Measurements from ENCODE around the gene GPER1. TPM values are rescaled to one million over a fixed set of nuclear protein-coding genes. Genes with fewer than 3 reads are reported as not detected.

Gene GPER1
- polyA plus RNA-seq, 2 of the 4 experiments (the other 2 are of a cell fraction): 0.23 to 0.50 TPM

DNA sequence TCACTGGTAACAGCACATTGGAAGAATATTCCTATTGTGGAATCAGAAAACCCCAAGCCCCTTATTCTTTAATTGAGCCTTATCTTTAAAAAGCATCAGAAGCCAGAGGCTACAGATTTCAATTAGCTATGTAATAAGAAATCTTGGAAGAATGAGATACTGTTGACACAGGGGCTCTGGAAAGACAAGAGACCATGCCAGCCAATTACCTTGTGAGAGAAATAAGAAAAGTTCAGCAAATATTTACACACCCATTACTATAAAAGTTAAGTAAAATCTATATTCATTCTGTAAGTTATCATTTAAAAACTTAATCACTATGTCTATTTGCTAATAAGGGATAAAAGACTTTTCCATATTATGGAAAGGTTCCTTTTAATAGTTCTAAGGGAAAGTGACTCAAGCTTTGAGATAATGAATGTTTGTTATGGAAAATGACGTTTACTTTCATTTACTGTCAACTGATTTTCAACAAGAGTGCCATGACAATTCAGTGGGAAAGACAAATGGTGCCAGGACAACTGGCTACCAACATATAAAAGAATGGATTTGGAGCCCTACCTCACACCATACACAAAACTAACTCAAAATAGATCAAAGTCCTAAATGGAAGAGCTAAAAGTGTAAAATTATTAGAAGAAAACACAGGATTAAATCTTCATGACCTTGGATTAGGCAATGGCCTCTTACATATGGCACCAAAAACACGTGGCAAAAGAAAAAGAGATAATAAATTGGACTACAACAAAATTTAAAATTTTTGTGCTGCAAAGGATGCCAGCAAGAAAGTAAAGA lies 43.8 kb downstream of the GPER1 start:
- H3K4me3 ChIP-seq: no peak overlapping the region
- H3K4me2 ChIP-seq: no peak overlapping the region
- CTCF ChIA-PET: interaction anchor here (0.6 to 2.1 kb wide), 4 partner anchors 27 to 66 kb away, joined by 3 to 5 read pairs (median 4); no protein-coding TSS in a partner anchor
- WGBS (ENCODE audit: missing lambda C conversion rate): 78% methylated on average over 2 of the region's 2 CpGs
- peaks cover 3% of the 10 kb centered on the region; the same call in 2 of the 3 replicates for H3K4me1 ChIP-seq
- H3K9me3 ChIP-seq: no peaks in the 10 kb centered on the region
- DNase-seq (ENCODE audit: low read depth in 1 of 2, low spot score in 1 of 2) (no peak), ATAC-seq (no peak), FAIRE-seq (no peak)
- TF ChIP-seq ZFP36 (IDR thresholded peaks at IDR 0.05; ENCODE audit: borderline replicate concordance, partially characterized antibody) (no peak), RCOR1 (IDR thresholded peaks at IDR 0.05; ENCODE audit: low read depth, low read length) (no peak), CHD4 (IDR thresholded peaks at IDR 0.05; ENCODE audit: borderline replicate concordance) (no peak), BHLHE40 (IDR thresholded peaks at IDR 0.05; ENCODE audit: low read depth, low read length) (no peak), JUN (IDR thresholded peaks at IDR 0.05) (no peak), EP300 (IDR thresholded peaks at IDR 0.05) (no peak), ZSCAN20 (CRISPR knock-in tag; IDR thresholded peaks at IDR 0.05) (no peak), NR3C1 (IDR thresholded peaks at IDR 0.05) (no peak), POLR2A (IDR thresholded peaks at IDR 0.05; ENCODE audit: low read length) (no peak), HOXB5 (CRISPR knock-in tag; IDR thresholded peaks at IDR 0.05) (no peak), RAD21 (conservative IDR thresholded peaks at IDR 0.05 in 1 of 2, IDR thresholded peaks at IDR 0.05 in 1 of 2) (no peak), CHD2 (IDR thresholded peaks at IDR 0.05; ENCODE audit: low read length, partially characterized antibody) (no peak)
- POLR2A ChIA-PET: no interaction called here
- no peak overlapping the region for H3K27ac ChIP-seq

- no peak for DNase-seq (ENCODE audit: low read depth in 1 of 2, low spot score in 1 of 2)
- TF ChIP-seq FOSB (CRISPR knock-in tag; IDR thresholded peaks at IDR 0.05) (no peak), EP300 (IDR thresholded peaks at IDR 0.05) (no peak)
- ChIA-PET CTCF (interaction anchor here (0.7 to 2.1 kb wide), 3 partner anchors 9 to 142 kb away, joined by 3 to 7 read pairs (median 6); no protein-coding TSS in a partner anchor), POLR2A (no interaction called here)
- FAIRE-seq: no peak
- no peaks in the 10 kb centered on the region for H3K9me3 ChIP-seq
- peaks cover 8% of the 10 kb centered on the region; the same call in 2 of the 3 replicates for H3K4me1 ChIP-seq
- no peak overlapping the region for H3K27ac ChIP-seq
- 87% methylated on average over 7 of the region's 7 CpGs for WGBS (ENCODE audit: missing lambda C conversion rate)
- ATAC-seq: no peak
- H3K4me2 ChIP-seq: no peak overlapping the region
- no peak overlapping the region for H3K4me3 ChIP-seq
Measured at GRCh38 chr7:1134951-1135350, 47.0 kb downstream of the GPER1 start.

- no peak for FAIRE-seq
- Histone ChIP-seq H3K27ac (peak overlapping the region; percentile 84 to 97; a peak in 4 of 6 replicates), H3K9me3 (no peaks in the 10 kb centered on the region), H3K4me1 (peaks cover 8% of the 10 kb centered on the region; the same call in 2 of the 3 replicates), H3K4me3 (peak overlapping the region; percentile 70), H3K4me2 (peak overlapping the region; percentile 92)
- WGBS (ENCODE audit: missing lambda C conversion rate): 24% methylated on average over 9 of the region's 9 CpGs
- peak; percentile 42 to 50; a peak in 4 of 6 replicates for ATAC-seq
- POLR2A ChIA-PET: interaction anchor here (0.9 to 2.3 kb wide), 4 partner anchors 12 to 162 kb away, joined by 3 to 17 read pairs (median 7); partner anchors contain the start of gene COX19
- CTCF ChIA-PET: interaction anchor here (0.7 to 3.7 kb wide), 11 partner anchors 12 to 144 kb away, joined by 3 to 24 read pairs (median 8); partner anchors contain the start of gene GPER1
- DNase-seq (ENCODE audit: low read depth in 1 of 2, low spot score in 1 of 2): peak; percentile 39 to 60
- TF ChIP-seq HOXB13 (CRISPR knock-in tag; IDR thresholded peaks at IDR 0.05; ENCODE audit: low read depth) (no peak), NPAS2 (CRISPR knock-in tag; IDR thresholded peaks at IDR 0.05; ENCODE audit: borderline replicate concordance) (no peak), RARB (CRISPR knock-in tag; IDR thresholded peaks at IDR 0.05) (no peak), MAZ (IDR thresholded peaks at IDR 0.05; ENCODE audit: borderline replicate concordance, low read depth, low read length) (no peak), POLR2A (IDR thresholded peaks at IDR 0.05; ENCODE audit: low read length) (no peak), HEYL (CRISPR knock-in tag; IDR thresholded peaks at IDR 0.05) (no peak), ESRRA (IDR thresholded peaks at IDR 0.05; ENCODE audit: borderline replicate concordance, low read length) (no peak), FOSB (CRISPR knock-in tag; IDR thresholded peaks at IDR 0.05) (no peak), TP53 (CRISPR knock-in tag; IDR thresholded peaks at IDR 0.05) (no peak), USF2 (IDR thresholded peaks at IDR 0.05) (no peak), BCL3 (IDR thresholded peaks at IDR 0.05) (no peak), JUN (IDR thresholded peaks at IDR 0.05) (no peak), HOXB5 (CRISPR knock-in tag; IDR thresholded peaks at IDR 0.05) (no peak), CTCF (IDR thresholded peaks at IDR 0.05) (no peak)
- TF ChIP-seq, protein P1, sequence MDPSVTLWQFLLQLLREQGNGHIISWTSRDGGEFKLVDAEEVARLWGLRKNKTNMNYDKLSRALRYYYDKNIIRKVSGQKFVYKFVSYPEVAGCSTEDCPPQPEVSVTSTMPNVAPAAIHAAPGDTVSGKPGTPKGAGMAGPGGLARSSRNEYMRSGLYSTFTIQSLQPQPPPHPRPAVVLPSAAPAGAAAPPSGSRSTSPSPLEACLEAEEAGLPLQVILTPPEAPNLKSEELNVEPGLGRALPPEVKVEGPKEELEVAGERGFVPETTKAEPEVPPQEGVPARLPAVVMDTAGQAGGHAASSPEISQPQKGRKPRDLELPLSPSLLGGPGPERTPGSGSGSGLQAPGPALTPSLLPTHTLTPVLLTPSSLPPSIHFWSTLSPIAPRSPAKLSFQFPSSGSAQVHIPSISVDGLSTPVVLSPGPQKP (IDR thresholded peaks at IDR 0.05; ENCODE audit: low read depth, low read length): no peak
- TF ChIP-seq, protein P2, sequence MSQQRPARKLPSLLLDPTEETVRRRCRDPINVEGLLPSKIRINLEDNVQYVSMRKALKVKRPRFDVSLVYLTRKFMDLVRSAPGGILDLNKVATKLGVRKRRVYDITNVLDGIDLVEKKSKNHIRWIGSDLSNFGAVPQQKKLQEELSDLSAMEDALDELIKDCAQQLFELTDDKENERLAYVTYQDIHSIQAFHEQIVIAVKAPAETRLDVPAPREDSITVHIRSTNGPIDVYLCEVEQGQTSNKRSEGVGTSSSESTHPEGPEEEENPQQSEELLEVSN (IDR thresholded peaks at IDR 0.05; ENCODE audit: borderline replicate concordance, low read depth): no peak
Measured at GRCh38 chr7:1136841-1137516, 49.1 kb downstream of the GPER1 start.

Data from A549 (cell line).